MM.1S (cell line): ENCODE data around the gene SYT5.

Experiments used
- DNase-seq: peaks from one replicate; pipeline ENCODE4 v3.0.0-alpha.2; 2015
- H2AFZ ChIP-seq: fragments of 300-600 bp; sonication (generic); 2 replicates; pipeline ENCODE4 v1.6.0; 2016; ENCODE audit warnings: antibody characterized with exemption, low read length
- H3F3A ChIP-seq: fragments of 300-600 bp; sonication (generic); 2 replicates; pipeline ENCODE4 v1.6.1; 2016; ENCODE audit warnings: mild to moderate bottlenecking, antibody characterized with exemption, low read length, moderate library complexity, mixed read lengths; ENCODE audit not compliant: insufficient read depth
- H3K27ac ChIP-seq: fragments of 300-600 bp; sonication (generic); 2 replicates; pipeline ENCODE4 v1.5.1; 2016; ENCODE audit warnings: mild to moderate bottlenecking, low read length
- H3K27me3 ChIP-seq: fragments of 300-600 bp; sonication (generic); replicated peaks from 2 replicates; pipeline ENCODE4 v1.6.0; 2016; ENCODE audit warnings: low read length; ENCODE audit not compliant: insufficient read depth
- H3K36me3 ChIP-seq: fragments of 300-600 bp; sonication (generic); replicated peaks from 2 replicates; pipeline ENCODE4 v1.6.1; 2016; ENCODE audit warnings: mild to moderate bottlenecking, low read length, mixed read lengths; ENCODE audit not compliant: insufficient read depth
- H3K4me1 ChIP-seq: fragments of 300-600 bp; sonication (generic); 2 replicates; pipeline ENCODE4 v1.6.1; 2016; ENCODE audit warnings: low read length, mixed read lengths
- H3K4me2 ChIP-seq: fragments of 300-600 bp; sonication (generic); 2 replicates; pipeline ENCODE4 v1.6.0; 2016; ENCODE audit warnings: low read depth, low read length
- H3K4me3 ChIP-seq: fragments of 300-600 bp; sonication (generic); 2 replicates; pipeline ENCODE4 v1.5.1; 2016; ENCODE audit warnings: low read length, mixed read lengths
- H3K79me2 ChIP-seq: fragments of 300-600 bp; sonication (generic); 2 replicates; pipeline ENCODE4 v1.6.1; 2016; ENCODE audit warnings: mixed run types, low read length, mixed read lengths
- H3K9ac ChIP-seq: fragments of 300-600 bp; sonication (generic); 2 replicates; pipeline ENCODE4 v1.6.1; 2016; ENCODE audit warnings: low read length, mixed read lengths
- H3K9me2 ChIP-seq: fragments of 300-600 bp; sonication (generic); replicated peaks from 2 replicates; pipeline ENCODE4 v1.6.1; 2016; ENCODE audit warnings: mild to moderate bottlenecking, low read length, mixed read lengths; ENCODE audit not compliant: insufficient read depth
- H3K9me3 ChIP-seq: fragments of 300-600 bp; sonication (generic); replicated peaks from 2 replicates; pipeline ENCODE4 v1.6.1; 2016; ENCODE audit warnings: mild to moderate bottlenecking, low read length, mixed read lengths; ENCODE audit not compliant: insufficient read depth
- H4K20me1 ChIP-seq: fragments of 300-600 bp; sonication (generic); 2 replicates; pipeline ENCODE4 v1.6.1; 2016; ENCODE audit warnings: mild to moderate bottlenecking, low read length, moderate library complexity, mixed read lengths; ENCODE audit not compliant: insufficient read depth
- EZH2 ChIP-seq: fragments of 300-600 bp; sonication (generic); optimal IDR thresholded peaks from 2 replicates; pipeline ENCODE3; 2017; ENCODE audit warnings: low read depth, mild to moderate bottlenecking, antibody characterized with exemption, low read length, mixed read lengths
- EZH2phosphoT487 ChIP-seq: fragments of 300-600 bp; sonication (generic); IDR thresholded peaks from 2 replicates; pipeline ENCODE4 v1.6.1; 2018; ENCODE audit warnings: antibody characterized with exemption, low read length
- TF ChIP-seq, protein P1 (sequence below): fragments of 300-600 bp; sonication (generic); IDR thresholded peaks from 2 replicates; pipeline ENCODE4 v1.5.1; 2016; ENCODE audit warnings: antibody characterized with exemption, low read length, mixed read lengths

SYT5 gene

DNA sequence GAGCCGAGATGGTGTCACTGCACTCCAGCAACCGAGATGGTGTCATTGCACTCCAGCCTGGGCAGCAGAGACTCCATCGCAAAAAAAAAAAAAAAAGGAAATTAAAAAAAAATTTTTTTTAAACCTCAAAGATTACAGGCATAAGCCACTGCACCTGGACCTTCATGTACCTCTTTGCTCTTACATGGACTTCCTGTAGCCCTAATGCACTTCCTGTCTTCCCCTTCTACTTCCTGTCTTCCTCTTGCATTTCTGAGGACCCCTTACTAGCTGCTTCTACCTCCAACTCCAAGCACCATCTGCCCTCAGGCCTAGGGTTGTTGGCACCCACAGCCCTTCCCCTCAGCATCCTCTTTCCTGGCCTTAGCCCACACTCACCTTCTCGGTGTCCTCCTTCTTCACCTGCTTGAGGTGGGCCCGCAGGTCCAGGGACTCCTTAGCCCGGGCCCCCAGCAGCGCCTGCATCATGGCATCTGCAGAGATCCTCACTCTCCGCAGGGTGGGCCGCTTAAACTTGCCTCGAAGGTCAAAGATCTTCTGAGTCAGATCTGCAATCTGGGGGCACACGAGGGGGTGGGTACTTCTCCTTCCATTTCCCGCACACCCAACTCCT, 26.3 kb downstream of the SYT5 start:
- H3K9me2 ChIP-seq, result no peaks in the 10 kb centered on the region
- H4K20me1 ChIP-seq, result no peaks in the 10 kb centered on the region
- no peak overlapping the region for H3K27ac ChIP-seq
- H3K9me3 ChIP-seq, result no peaks in the 10 kb centered on the region
- H3K4me3 ChIP-seq, result no peak overlapping the region
- no peak overlapping the region for H3K9ac ChIP-seq
- H3K4me2 ChIP-seq, result no peak overlapping the region
- H3F3A ChIP-seq, result no peaks in the 10 kb centered on the region
- DNase-seq, result no peak
- H3K36me3 ChIP-seq, result no peaks in the 10 kb centered on the region
- H3K4me1 ChIP-seq, result no peaks in the 10 kb centered on the region
- no peaks in the 10 kb centered on the region for H3K79me2 ChIP-seq
- H2AFZ ChIP-seq, result no peak overlapping the region
- H3K27me3 ChIP-seq, result peaks cover 37% of the 10 kb centered on the region
- TF ChIP-seq EZH2phosphoT487 (no peak), EZH2 (no peak)
- TF ChIP-seq, protein P1, sequence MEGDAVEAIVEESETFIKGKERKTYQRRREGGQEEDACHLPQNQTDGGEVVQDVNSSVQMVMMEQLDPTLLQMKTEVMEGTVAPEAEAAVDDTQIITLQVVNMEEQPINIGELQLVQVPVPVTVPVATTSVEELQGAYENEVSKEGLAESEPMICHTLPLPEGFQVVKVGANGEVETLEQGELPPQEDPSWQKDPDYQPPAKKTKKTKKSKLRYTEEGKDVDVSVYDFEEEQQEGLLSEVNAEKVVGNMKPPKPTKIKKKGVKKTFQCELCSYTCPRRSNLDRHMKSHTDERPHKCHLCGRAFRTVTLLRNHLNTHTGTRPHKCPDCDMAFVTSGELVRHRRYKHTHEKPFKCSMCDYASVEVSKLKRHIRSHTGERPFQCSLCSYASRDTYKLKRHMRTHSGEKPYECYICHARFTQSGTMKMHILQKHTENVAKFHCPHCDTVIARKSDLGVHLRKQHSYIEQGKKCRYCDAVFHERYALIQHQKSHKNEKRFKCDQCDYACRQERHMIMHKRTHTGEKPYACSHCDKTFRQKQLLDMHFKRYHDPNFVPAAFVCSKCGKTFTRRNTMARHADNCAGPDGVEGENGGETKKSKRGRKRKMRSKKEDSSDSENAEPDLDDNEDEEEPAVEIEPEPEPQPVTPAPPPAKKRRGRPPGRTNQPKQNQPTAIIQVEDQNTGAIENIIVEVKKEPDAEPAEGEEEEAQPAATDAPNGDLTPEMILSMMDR, result no peak

DNA sequence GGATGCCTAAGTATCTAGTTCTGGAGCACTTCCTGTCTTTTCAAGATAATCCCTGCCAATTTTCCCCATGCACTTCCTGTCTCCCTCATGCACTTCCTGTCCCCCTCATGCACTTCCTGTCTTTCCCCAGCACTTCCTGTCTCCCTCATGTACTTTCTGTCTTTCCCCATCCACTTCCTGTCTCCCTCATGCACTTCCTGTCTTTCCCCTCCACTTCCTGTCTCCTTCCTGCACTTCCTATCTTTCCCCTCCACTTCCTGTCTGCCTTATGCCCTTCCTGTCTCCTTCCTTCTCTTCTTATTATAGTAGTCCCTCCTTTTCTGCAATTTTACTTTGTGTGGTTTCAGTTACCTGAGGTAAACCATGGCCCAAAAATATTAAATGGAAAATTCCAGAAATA, 28.1 kb downstream of the SYT5 start:
- Histone ChIP-seq H3K4me1 (no peaks in the 10 kb centered on the region), H3K9ac (no peak overlapping the region), H3K4me2 (no peak overlapping the region), H3K79me2 (no peaks in the 10 kb centered on the region), H3K4me3 (no peak overlapping the region), H3K9me3 (no peaks in the 10 kb centered on the region), H3K27me3 (peaks cover 40% of the 10 kb centered on the region), H4K20me1 (no peaks in the 10 kb centered on the region), H3K36me3 (no peaks in the 10 kb centered on the region), H3F3A (no peaks in the 10 kb centered on the region), H2AFZ (no peak overlapping the region), H3K27ac (no peak overlapping the region), H3K9me2 (no peaks in the 10 kb centered on the region)
- TF ChIP-seq, protein P1, result no peak
- TF ChIP-seq EZH2phosphoT487 (no peak), EZH2 (no peak)
- no peak for DNase-seq

DNA sequence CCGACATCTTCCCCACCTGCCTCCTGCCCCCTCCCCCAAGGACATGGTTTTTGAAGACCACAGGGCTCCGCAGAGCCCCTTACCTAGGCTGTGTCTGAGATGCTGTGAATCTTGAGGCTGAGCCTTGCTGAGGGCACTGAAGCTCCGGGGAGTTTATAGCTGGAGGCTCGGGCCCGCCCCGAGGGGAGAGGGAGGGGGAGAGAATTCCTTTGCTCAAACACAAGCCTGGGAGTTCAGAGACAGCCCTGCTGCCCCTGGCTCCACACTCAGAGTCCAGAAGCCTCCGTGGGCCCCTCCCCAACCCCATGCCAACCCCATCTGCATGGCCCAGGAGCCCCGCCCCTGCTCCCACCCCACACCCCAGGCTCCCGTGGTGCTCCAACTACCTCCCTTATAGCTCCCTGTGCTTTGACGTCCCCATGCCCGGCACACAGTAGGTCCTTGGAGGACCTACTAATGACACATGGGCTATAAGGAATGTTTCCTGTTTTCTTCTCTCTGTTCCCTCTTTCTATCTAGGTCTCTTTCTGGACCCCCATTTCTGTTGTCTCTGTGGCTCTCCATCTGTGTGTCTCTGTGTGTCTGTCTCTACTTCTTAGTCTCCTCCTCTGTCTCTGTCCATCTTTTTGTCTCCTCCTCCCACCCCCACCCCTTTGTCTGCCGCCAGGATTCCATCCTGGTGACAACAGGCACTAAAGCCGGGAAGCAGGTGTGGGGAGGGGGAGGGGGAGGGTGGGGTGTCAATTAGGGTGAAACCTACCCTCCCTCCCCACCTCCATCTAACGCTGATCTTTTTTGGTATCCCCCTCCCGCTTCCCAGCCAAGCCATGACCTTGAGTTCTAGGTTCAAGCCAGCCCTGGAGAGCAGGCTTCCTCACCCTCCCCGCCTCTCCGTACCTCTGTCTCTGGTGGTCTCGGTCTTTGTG, 30.7 kb downstream of the SYT5 start, which contains the start of gene TNNT1:
TSS of gene TNNT1 (minus strand) at position 129 of the 926 bp plus-strand sequence. CDS start 2,049 bp downstream, outside the sequence.
- peaks cover 59% of the 10 kb centered on the region for H3K27me3 ChIP-seq
- H3K9me3 ChIP-seq, result no peaks in the 10 kb centered on the region
- H3K27ac ChIP-seq, result no peak within 1 kb of the TSS
- no peaks in the 10 kb centered on the region for H3F3A ChIP-seq
- H2AFZ ChIP-seq, result no peak within 1 kb of the TSS
- H3K9me2 ChIP-seq, result no peaks in the 10 kb centered on the region
- H3K36me3 ChIP-seq, result no peaks in the 10 kb centered on the region
- no peaks in the 10 kb centered on the region for H4K20me1 ChIP-seq
- TF ChIP-seq, protein P1, result no peak
- TF ChIP-seq EZH2 (no peak), EZH2phosphoT487 (no peak)
- H3K9ac ChIP-seq, result no peak within 1 kb of the TSS
- no peaks in the 10 kb centered on the region for H3K79me2 ChIP-seq
- no peak for DNase-seq
- H3K4me1 ChIP-seq, result no peaks in the 10 kb centered on the region
- H3K4me3 ChIP-seq, result no peak within 1 kb of the TSS
- no peak within 1 kb of the TSS for H3K4me2 ChIP-seq
